C4-2B (cell line): ENCODE results near the gene NUP214.

ENCODE experiments used
- H3K27ac ChIP-seq: fragments of 450-650 bp; 2 replicates; pipeline ENCODE4 v1.5.1; 2017
- CTCF ChIP-seq: fragments of 450-650 bp; conservative IDR thresholded peaks from 2 replicates; pipeline ENCODE4 v1.5.1; 2017; ENCODE audit warnings: mild to moderate bottlenecking
- ZFX ChIP-seq: fragments of 450-650 bp; IDR thresholded peaks from 2 replicates; pipeline ENCODE4 v1.6.1; 2017

NUP214 gene

GRCh38 chr9:131246618-131247017 is 121.2 kb downstream of the NUP214 start:
- TF ChIP-seq CTCF (no peak), ZFX (no peak)
- H3K27ac ChIP-seq, result no peak overlapping the region

GRCh38 chr9:131252120-131252519 is 126.7 kb downstream of the NUP214 start:
- TF ChIP-seq ZFX (no peak), CTCF (no peak)
- no peak overlapping the region for H3K27ac ChIP-seq

- TF ChIP-seq CTCF (no peak), ZFX (no peak)
- no peak overlapping the region for H3K27ac ChIP-seq
These were observed 128.6 kb downstream of the NUP214 start for GRCh38 chr9:131253891-131254491.

- TF ChIP-seq ZFX (no peak), CTCF (no peak)
- H3K27ac ChIP-seq, result no peak overlapping the region
These were observed 129.2 kb downstream of the NUP214 start for GRCh38 chr9:131254626-131255025.

GRCh38 chr9:131255676-131256197 is 130.4 kb downstream of the NUP214 start:
- TF ChIP-seq CTCF, result no peak
- TF ChIP-seq ZFX, result no peak
- H3K27ac ChIP-seq, result no peak overlapping the region

GRCh38 chr9:131257266-131258025 is 132.1 kb downstream of the NUP214 start:
- no peak overlapping the region for H3K27ac ChIP-seq
- TF ChIP-seq CTCF (no peak), ZFX (no peak)

- TF ChIP-seq ZFX, result no peak
- H3K27ac ChIP-seq, result no peak overlapping the region
These were observed 132.8 kb downstream of the NUP214 start for GRCh38 chr9:131258186-131258585.
